Measurements from ENCODE around the gene ARHGAP10. TPM values are rescaled to one million over a fixed set of nuclear protein-coding genes. Genes with fewer than 3 reads are reported as not detected.
"Not testable (repeated sequence)": the region's sequence is repeated elsewhere in the genome, so short reads cannot be mapped to it uniquely, and the experiment has no call there.

Gene ARHGAP10
- total RNA-seq, 1 donor from 2014 or later, result 9.1 TPM

DNA sequence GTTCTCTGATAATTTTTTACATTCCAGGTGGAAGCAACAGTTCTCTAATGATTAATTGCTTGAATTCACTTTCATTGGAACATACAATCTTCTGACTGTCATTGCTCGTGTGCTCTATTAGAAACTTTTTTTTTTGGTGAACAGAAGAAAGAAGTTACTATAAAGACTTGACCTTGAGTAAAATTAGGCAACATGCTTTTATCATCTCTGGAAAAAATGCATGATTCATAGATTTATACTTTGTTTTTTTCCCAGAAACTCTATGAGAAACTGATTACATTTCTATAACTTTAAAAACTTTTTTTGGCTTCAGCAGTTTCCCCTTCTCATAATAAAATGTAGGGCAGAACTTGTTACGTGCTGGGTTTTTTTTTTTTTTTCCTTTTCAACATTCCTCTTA is 167.6 kb downstream of the ARHGAP10 start:
- no peak for DNase-seq (ENCODE audit: low read depth in 2 of 2)

DNA sequence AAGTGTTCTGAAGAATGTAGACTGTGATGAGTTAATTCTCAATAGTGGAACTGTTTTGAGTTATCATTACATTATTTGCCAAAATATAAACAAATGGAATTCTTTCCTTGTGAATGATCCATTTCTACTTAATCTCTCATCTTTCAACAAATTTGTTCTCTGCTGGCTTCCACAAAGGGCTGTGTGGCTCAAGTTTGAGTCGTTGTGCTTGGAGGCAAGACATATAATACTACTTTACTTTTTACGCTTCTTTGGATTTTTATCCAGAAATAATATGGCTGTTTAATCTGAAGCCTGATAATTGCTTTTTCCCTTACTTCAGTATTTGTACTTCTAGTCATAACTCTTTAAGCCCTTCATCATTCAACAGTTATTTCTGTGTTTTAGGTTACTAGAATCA is 169.5 kb downstream of the ARHGAP10 start:
- DNase-seq (ENCODE audit: low read depth in 2 of 2), result no peak

DNA sequence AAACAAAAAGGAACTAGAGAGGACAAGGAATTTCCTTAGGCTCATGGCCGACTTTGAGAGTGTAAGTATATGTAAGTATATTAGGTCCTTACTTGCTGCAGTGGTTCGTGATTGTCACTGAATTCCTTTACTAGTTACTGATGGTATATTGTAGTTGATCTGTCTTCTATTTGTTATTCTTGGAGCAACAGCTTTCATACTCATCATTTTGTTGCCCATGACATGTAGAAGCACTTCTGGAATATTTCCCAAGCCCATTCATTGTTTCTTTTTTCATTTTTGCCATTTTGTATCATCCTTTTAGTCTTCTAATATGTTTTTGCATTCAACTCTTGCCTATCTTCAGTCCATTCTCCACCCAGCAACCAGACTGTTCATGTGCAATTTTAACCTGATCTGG is 170.0 kb downstream of the ARHGAP10 start:
- no peak for DNase-seq (ENCODE audit: low read depth in 2 of 2)

DNA sequence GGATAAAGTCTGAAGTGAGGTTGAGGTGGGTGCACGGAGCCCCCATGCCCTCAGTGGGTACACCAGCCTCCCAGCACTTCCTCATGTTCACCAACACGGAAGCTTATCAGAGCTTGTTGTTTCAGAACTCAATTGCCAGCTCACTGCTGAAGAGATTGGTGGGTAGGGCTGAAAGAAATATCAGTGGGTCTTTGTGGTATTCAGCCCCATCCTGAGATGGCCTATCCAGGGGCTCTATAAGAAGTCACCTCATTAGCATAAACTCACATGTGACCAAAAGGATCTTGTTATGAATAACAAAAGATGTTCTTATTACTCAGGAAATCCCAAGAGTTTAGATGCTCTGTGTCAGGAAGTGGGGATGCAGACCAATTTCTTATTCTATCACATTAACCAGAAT is 177.3 kb downstream of the ARHGAP10 start:
- DNase-seq (ENCODE audit: low read depth in 2 of 2), result no peak

DNA sequence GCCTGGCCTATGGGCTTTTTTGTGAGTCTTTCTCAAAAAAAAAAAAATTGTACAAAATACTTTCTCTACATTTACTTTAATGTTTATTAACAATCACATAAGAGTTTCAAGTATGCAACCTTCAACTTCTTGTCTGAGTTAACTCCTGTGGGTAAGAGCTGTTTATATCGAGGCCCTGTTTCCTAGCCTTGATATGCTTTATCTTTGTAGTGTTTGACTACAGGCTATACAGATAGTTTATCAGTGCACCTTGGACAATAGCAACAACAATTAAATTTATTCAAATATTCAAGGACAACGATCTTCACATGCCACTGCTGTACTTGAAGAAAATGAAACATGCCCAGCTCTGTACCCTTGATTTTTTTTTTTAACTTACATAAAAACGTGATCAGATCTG is 178.4 kb downstream of the ARHGAP10 start:
- no peak for DNase-seq (ENCODE audit: low read depth in 2 of 2)

DNA sequence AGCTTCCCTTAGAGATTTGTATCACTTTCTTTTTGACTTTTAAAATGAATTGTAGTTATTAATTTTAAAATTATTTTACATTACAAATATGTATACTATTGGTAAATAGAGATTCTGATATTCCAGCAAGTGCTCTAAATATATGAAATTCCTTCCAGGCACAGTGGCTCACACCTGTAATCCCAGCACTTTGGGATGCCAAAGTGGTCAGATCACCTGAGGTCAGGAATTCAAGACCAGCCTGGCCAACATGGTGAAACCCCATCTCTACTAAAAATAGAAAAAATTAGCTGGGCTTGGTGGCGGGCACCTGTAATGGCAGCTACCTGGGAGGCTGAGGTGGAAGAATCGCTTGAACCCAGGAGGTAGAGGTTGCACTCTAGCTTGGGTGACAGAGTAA is 180.2 kb downstream of the ARHGAP10 start:
- not testable (repeated sequence) for DNase-seq (ENCODE audit: low read depth in 2 of 2)

DNA sequence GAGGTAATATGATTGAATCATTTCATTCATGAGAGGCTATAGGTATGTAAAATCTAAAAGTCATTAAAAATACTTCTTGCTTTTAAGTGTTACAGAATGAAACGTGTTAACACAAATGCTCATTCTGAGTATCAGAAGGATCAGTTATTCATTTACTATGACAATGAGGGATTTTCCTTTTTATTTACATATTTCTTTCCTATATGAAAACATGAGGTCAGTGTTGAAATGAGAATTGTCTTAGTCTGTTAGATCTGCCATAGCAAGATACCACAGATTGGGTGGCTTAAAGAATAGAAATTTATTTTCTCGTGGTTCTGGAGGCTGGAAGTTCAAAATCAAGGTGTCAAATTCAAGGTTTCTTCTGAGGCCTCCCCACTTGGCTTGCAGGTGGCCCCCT is 181.2 kb downstream of the ARHGAP10 start:
- no peak for DNase-seq (ENCODE audit: low read depth in 2 of 2)

DNA sequence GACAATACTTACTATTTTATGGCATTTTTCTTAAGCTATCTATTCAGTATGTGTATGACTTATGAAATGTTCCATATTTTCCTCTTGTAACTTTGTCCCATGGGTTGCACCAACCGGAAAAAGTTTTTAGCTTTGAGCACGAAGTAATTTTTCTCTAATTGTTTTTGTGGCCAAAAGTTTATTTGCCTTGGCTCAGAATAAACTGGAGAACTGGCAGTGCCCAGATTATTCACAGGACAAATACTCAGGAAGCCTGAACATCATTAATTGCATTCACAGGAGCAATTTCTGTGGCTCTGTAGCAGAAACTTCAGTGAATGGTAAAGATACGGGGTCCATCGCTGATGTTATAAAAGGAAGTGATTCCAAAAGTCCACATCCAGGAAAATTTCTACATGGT is 184.5 kb downstream of the ARHGAP10 start:
- DNase-seq (ENCODE audit: low read depth in 2 of 2), result peak; percentile 65 to 80

DNA sequence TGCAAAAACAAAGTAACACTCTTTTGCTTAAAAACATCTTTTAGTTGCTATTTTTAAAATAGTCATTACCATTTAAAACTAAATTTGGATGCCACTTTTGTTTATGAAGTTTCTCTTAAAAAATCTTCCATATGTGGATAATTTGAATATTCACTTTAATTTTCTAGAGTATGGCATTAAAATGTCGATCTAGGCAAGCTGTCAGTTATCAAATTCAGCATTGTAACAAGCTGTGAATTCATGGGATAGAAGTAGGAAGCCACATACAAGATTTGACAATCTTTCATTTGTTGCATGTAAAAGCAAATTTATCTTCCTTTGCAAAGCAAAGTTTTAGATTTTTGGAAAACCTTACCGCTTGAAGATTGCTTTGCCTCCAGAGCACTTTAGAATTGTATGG is 191.5 kb downstream of the ARHGAP10 start:
- DNase-seq (ENCODE audit: low read depth in 2 of 2), result no peak

DNA sequence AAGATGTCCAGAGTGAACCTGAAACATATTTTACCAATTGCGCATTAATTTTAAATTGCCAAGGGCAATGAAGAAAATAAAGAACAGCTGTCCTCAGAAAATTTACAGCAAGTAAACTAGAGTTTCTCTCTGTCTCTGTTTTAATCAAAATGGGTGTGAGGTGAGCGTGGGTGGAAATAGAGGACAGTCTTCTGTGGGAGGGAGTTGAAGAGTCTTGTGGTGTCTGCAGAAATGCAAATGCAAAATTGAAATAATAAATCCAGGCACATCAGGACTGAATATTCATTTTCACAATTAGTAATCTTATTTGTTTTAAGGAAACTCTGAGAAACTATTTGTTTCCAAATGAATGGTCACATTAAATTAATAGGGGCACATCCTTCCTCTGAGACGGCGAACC is 192.0 kb downstream of the ARHGAP10 start:
- DNase-seq (ENCODE audit: low read depth in 2 of 2), result no peak

DNA sequence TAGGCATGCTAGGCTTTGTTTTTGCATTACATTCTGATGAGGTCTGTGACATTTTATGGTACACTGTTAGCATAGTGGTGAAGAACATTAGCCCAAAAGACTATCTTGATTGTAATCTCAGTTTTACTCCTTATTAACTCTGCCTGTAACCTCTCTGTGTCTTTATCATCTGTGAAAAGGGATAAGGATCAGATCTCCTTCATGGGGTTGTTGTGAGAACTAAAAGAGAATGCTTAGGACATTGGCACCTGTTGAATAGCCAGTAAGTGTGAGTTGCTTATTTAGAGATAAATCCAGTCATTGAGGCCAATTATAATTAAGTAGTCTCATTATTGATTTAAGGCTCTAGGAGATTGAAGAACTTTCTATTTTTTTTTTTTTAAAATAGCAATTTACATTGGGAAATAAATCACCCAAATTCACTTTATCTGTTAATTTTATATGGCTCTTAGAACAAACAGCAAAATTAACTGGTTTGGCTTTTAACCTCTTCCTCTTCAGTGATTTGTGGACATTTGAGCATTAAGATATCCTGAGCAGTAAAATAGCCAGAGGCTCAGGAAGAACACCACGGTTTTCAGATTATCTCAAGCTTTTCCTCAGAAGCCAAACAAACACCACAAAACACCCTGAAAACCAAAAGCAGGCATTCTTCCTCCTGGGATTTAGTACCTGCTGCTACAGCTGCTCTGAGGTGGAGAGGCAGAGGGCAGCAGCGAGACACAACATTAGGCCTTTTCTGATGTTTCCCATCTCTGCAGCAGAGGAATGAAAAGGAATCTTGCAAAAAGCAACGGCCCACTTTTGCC is 192.9 kb downstream of the ARHGAP10 start:
- peak; percentile 35 to 64 for DNase-seq (ENCODE audit: low read depth in 2 of 2)

DNA sequence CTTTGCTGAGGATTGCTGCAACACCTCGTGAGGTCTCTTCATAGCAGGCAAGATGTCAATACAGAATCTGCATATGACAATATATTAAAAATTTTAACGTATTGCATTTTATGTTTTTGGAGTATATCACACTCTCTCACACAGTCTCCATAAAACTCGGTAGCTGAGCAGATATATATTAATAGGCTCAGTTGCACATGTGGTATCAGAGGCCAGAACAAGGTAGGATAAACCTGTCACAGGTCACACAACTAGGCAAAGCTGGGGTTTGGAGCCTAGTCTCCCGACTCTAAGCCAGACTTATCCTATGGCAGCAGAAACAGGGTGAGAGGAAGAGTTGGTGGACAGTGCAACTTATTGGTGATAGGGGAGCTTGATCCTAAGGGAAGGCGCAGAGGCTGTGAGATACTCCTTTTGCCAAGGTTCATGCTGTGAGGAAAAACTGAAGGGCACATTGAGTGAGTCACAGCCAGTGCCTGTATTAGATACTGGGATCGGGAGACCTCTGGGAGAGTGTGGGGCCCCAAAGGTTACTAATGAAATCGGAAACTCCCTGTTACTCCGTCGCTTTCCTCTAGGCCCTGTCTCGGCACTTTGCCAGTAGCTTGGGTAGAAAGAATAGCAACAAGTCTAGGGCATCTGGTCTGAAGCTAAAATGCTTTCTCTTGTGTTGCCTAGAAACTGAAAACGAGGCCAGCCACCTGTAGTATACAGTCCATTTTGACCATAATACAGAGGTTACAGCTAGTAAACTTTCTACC is 195.7 kb downstream of the ARHGAP10 start:
- DNase-seq (ENCODE audit: low read depth in 2 of 2), result peak; percentile 57 to 98

DNA sequence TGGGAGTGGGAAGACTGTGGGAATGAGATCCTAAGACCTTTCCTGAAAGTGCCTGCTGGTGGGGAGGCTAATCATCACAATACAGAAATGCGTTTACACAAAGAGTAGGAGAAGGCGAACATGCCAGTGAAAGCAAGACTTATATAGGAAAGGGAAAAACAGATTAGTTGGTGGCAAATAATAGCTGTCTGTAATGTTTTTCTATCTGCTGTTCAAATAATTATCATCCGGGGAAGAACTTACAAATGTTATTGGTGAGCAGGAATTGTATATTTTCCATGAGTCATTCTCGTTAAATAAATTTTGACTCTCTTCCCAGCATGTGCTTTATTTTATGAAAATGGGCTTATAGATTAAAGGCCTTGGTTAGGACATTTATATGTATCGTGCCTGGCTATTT is 196.5 kb downstream of the ARHGAP10 start:
- peak; percentile 55 to 85 for DNase-seq (ENCODE audit: low read depth in 2 of 2)

DNA sequence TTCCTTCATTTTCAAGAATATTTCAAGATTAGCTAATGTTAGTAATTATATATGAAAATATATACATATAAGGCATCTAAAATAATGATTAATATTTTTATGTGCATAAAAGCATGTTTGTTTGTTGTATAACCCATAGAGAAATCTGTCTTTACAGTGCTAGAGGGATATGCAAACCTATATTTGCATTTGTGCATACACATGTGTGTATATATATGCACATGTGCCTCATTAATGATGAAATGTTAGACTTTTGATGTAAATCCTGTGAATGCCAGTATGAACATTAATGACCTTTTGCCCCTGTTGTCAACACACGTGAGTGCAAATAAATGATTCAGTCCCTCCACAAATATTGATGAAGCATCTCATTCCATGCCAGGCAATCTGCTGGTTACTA is 197.9 kb downstream of the ARHGAP10 start:
- DNase-seq (ENCODE audit: low read depth in 2 of 2), result peak in 1 of 2 donors; percentile 7

DNA sequence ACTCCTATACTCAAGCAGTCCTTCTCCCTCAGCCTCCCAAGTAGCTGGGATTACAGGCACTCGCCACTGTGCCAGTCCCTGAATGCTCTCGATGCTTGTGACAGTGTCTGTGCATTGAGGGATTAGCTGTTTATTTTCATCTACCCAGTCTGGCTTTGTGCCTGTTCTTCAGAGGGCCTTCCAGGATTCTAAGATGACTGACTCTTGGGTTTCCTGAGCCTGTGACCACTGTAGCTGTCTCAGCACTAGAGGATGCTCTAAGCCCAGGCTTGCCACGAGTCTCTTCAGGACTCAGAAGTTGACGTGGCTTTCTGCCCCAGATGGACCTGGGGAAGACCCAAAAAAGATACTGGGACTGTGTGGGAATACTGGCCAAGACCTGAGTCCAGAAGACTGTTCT is 201.4 kb downstream of the ARHGAP10 start:
- DNase-seq (ENCODE audit: low read depth in 2 of 2), result peak in 1 of 2 donors; percentile 42

DNA sequence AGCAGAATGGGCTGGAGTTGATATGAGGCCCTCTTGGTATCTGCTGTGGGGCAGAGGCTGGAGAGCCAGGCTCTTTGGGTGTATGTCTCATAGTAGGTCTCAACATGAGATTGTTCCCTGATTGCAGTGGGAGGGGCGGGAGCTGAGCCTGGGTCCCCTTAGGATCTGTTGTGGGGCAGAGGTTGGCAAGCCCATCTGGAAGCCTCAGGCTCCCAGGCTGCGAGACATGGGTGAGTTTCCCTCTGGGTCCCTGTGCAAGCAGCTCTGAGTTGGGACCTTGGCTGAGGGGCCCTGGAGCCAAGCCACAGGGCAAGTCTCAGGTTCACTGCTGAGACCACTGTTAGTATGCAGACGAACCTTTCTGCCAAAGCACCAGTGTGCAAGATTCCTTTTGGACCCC is 201.9 kb downstream of the ARHGAP10 start:
- no peak for DNase-seq (ENCODE audit: low read depth in 2 of 2)

DNA sequence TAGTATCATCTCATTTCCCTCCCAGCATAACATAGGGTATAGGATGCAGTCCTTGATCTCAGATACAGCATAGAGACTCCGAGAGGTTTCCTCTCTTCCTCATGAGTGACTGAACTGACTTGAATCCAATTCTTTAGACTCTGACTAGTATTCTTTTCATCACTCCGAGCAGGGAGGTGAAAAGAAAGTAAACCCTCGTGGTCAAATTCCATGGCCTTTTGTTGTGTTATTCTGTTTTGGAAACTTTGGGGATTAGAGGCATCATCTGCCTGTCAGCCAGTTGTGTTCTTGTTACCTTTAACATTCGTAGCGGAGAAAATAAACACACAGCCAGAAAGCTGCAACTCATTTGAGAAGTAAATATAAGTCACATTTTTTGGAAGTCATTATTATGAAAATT is 206.6 kb downstream of the ARHGAP10 start:
- no peak for DNase-seq (ENCODE audit: low read depth in 2 of 2)

DNA sequence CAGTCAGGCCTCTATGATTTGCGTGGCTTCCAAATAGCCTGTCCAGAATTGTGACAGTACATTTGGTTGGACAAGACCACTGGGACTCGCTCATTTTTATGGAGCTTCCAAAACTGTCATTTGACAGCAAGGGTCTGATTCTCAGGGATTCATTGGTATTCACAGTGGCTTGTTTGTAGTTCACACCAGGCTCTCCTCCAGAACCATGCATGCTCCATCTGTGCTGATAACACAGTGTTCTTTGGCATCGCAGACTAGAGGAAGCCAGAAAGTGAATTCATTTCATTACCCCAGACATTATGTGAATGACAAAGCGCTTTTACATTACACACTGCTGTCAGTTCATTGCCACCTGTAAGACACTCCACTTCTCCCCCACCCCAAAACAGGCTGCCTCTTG is 208.3 kb downstream of the ARHGAP10 start:
- DNase-seq (ENCODE audit: low read depth in 2 of 2), result no peak

DNA sequence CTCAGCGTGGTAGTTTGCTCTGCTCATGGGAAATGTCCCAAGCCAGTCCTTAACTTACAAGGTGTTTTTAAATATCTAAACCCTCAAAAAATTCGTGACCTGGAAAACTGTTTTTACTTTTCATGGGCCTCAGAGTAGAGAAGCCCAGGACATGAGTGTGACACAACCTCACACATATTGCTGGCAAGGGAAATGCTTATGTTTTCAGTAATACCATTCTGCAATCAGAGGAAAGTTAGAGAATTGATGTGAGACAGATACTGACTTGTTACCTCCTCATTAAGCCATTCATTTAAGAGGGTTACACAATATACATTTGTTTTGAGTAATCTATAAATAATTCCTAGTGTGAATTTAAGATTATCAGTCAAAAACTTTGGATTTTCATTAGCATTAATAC is 209.5 kb downstream of the ARHGAP10 start:
- no peak for DNase-seq (ENCODE audit: low read depth in 2 of 2)

DNA sequence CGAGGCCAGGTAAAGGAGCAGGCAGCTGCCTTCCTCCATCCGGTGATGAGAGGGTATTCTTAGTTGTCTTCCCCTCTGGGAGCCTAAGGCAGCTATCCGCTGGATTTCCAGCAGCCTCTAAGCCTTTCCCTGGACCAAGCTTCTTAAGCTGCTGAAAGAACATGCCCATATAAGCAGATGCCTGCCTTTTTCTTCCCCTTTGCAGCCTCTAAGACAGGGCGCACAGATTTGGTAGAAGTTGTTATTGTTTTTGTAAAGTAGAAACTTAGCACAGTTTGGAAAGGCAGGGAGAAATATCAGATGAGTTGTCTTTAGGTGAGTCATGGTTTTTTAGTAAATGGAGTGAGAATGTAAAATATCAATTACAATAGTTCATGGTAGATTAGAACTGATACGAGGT is 210.8 kb downstream of the ARHGAP10 start:
- DNase-seq (ENCODE audit: low read depth in 2 of 2), result no peak

DNA sequence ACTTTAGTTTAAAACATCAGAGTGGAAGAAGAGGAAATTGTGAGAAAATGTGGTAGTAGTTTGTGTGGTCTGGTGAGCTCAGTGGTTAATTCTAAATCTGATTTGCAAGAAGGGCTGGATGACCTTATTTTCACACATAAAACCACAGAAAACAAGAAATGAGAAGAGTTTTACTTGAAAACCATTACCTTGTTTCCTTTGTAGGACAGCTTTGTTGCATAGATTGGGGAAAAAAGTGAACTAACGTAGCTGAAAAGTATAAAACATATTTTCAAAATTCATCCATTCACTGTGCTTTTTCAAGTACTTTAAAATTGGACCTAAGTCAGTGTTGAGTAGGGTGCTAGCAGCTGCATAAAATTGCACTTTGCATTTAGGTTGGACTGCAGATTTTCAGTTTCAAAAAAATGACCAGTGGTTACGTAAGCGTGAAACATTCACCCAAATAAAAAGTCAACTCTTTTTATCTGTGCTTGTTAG is 211.3 kb downstream of the ARHGAP10 start:
- no peak for DNase-seq (ENCODE audit: low read depth in 2 of 2)

DNA sequence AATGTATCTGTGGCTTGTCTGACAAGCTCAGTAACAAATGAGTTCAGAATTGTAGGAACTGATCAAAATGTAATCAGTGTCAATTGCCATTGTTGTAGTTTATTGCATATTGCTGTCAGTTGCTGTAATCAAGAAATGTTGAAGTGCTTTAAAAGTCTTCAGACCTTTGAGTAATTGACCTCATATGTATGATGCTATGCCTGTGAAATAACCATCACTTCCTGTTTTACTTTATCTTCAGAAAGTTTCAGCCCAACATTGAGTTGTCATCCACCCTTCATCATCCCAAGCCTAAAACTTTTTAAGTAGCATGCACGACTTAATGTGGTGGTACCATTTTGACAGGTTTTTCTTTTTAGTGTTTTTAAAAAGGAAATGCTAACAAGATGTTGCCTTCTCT is 212.4 kb downstream of the ARHGAP10 start:
- no peak for DNase-seq (ENCODE audit: low read depth in 2 of 2)

Data from dermis microvascular lymphatic vessel endothelial cell (primary cell).